ENCODE measurements around the gene CASP7. TPM values are rescaled to one million over a fixed set of nuclear protein-coding genes. Genes with fewer than 3 reads are reported as not detected.

The CASP7 gene
- total and polyA plus RNA-seq, 10 of the 15 experiments (the other 5 are each of a cell fraction or from before 2014, with no cell fraction given): 23.7 to 34.4 (median 28.7) TPM

- TF ChIP-seq, protein P1, sequence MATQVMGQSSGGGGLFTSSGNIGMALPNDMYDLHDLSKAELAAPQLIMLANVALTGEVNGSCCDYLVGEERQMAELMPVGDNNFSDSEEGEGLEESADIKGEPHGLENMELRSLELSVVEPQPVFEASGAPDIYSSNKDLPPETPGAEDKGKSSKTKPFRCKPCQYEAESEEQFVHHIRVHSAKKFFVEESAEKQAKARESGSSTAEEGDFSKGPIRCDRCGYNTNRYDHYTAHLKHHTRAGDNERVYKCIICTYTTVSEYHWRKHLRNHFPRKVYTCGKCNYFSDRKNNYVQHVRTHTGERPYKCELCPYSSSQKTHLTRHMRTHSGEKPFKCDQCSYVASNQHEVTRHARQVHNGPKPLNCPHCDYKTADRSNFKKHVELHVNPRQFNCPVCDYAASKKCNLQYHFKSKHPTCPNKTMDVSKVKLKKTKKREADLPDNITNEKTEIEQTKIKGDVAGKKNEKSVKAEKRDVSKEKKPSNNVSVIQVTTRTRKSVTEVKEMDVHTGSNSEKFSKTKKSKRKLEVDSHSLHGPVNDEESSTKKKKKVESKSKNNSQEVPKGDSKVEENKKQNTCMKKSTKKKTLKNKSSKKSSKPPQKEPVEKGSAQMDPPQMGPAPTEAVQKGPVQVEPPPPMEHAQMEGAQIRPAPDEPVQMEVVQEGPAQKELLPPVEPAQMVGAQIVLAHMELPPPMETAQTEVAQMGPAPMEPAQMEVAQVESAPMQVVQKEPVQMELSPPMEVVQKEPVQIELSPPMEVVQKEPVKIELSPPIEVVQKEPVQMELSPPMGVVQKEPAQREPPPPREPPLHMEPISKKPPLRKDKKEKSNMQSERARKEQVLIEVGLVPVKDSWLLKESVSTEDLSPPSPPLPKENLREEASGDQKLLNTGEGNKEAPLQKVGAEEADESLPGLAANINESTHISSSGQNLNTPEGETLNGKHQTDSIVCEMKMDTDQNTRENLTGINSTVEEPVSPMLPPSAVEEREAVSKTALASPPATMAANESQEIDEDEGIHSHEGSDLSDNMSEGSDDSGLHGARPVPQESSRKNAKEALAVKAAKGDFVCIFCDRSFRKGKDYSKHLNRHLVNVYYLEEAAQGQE (IDR thresholded peaks at IDR 0.05; ENCODE audit: low read depth, low read length): peak; percentile 38; the same call in 1 of the 2 replicates
- 0 out of 2 replicates have a peak, but pooled peaks have one; percentile 42 for TF ChIP-seq BACH1 (IDR thresholded peaks at IDR 0.05; ENCODE audit: borderline replicate concordance)
- no peak for TF ChIP-seq NFXL1 (IDR thresholded peaks at IDR 0.05; ENCODE audit: borderline replicate concordance)
- TF ChIP-seq RAD21 (IDR thresholded peaks at IDR 0.05; ENCODE audit: insufficient read depth, low read depth, low read length): no peak
- no peak for TF ChIP-seq HDAC6 (IDR thresholded peaks at IDR 0.05; ENCODE audit: unreplicated experiment)
- peak; percentile 37; the same call in 1 of the 2 replicates for TF ChIP-seq MXI1 (IDR thresholded peaks at IDR 0.05; ENCODE audit: low read depth, low read length)
- TF ChIP-seq CREM (IDR thresholded peaks at IDR 0.05; ENCODE audit: low read depth): peak; percentile 89
- no peak for TF ChIP-seq USF2 (IDR thresholded peaks at IDR 0.05; ENCODE audit: borderline replicate concordance, low read depth, low read length)
- 0 out of 3 replicates have a peak, but pooled peaks have one; percentile 44 for TF ChIP-seq POU2F2 (IDR thresholded peaks at IDR 0.05; ENCODE audit: borderline replicate concordance, low read depth, low read length)
- TF ChIP-seq BCLAF1 (IDR thresholded peaks at IDR 0.05): no peak
- TF ChIP-seq SREBF1 (IDR thresholded peaks at IDR 0.05; ENCODE audit: low read length): no peak
- peak; percentile 97 for TF ChIP-seq NR2F1 (conservative IDR thresholded peaks at IDR 0.05)
- TF ChIP-seq PAX8 (IDR thresholded peaks at IDR 0.05): no peak
- no peak for TF ChIP-seq TCF3 (IDR thresholded peaks at IDR 0.05; ENCODE audit: borderline replicate concordance, insufficient read depth, low read depth, low read length)
- no peak for TF ChIP-seq ZZZ3 (IDR thresholded peaks at IDR 0.05; ENCODE audit: control insufficient read depth, insufficient read length, low read depth)
- TF ChIP-seq SUZ12 (IDR thresholded peaks at IDR 0.05; ENCODE audit: unreplicated experiment): no peak
- TF ChIP-seq, protein P2, sequence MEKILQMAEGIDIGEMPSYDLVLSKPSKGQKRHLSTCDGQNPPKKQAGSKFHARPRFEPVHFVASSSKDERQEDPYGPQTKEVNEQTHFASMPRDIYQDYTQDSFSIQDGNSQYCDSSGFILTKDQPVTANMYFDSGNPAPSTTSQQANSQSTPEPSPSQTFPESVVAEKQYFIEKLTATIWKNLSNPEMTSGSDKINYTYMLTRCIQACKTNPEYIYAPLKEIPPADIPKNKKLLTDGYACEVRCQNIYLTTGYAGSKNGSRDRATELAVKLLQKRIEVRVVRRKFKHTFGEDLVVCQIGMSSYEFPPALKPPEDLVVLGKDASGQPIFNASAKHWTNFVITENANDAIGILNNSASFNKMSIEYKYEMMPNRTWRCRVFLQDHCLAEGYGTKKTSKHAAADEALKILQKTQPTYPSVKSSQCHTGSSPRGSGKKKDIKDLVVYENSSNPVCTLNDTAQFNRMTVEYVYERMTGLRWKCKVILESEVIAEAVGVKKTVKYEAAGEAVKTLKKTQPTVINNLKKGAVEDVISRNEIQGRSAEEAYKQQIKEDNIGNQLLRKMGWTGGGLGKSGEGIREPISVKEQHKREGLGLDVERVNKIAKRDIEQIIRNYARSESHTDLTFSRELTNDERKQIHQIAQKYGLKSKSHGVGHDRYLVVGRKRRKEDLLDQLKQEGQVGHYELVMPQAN (conservative IDR thresholded peaks at IDR 0.05): peak; percentile 33
- 0 out of 2 replicates have a peak, but pooled peaks have one; percentile 35 for TF ChIP-seq TAF1 (IDR thresholded peaks at IDR 0.05; ENCODE audit: borderline replicate concordance, low read depth, low read length)
These were observed 2.1 kb downstream of the CASP7 start (continued) for GRCh38 chr10:113681533-113682470.
